ENCODE data around the gene ISM1. TPM values are rescaled to one million over a fixed set of nuclear protein-coding genes. Genes with fewer than 3 reads are reported as not detected.

ISM1 gene
- total RNA-seq, 1 experiment from 2014 or later = 0.20 TPM

DNA sequence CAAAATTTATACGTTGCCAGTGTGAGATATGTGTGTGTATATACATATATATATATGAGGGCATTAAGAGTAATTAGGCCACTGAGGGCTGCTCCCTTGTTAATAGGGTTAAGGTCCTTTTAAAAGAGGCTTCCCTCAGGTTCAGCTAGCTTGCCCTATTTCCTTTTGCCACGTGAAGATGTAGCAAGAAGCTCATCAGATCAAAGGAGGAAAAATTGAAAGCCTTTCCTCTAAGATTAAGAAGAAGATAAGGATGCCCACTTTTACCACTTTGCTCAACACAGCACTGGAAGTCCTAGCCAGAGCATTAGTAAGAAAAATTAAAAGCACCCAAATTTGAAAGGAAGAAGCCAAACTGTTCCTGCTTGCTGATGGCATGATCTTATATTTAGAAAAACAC is 33.2 kb upstream of the ISM1 start:
- H3K23ac ChIP-seq (ENCODE audit: insufficient read length, low read depth, low read length) = no peak overlapping the region
- no peak for TF ChIP-seq CTCF (conservative IDR thresholded peaks at IDR 0.05)
- Mint-ChIP-seq H3K36me3 (ENCODE audit: insufficient read depth in 1 of 3, low read depth in 3 of 3) (peaks cover 2 to 12% (median 4%) of the 10 kb centered on the region in 3 experiments; a peak in 4 of 7 replicates), H3K4me1 (peaks cover 24 to 31% of the 10 kb centered on the region in 2 experiments), H3K9me3 (peaks cover 5 to 6% of the 10 kb centered on the region in 2 experiments; a peak in 4 of 5 replicates), H3K4me3 (no peak overlapping the region), H3K27me3 (ENCODE audit: low read depth) (no peaks in the 10 kb centered on the region), H3K27ac (no peak overlapping the region)
- no peak overlapping the region for H4K91ac ChIP-seq (ENCODE audit: insufficient read length, low read depth, low read length)
- H3K9me3 ChIP-seq (ENCODE audit: control insufficient read depth, low read depth, low read length) = no peaks in the 10 kb centered on the region
- DNase-seq = no peak
- no peaks in the 10 kb centered on the region for H4K20me1 ChIP-seq (ENCODE audit: control insufficient read depth, insufficient read depth, insufficient read length)
- H4K8ac ChIP-seq (replicated peaks; ENCODE audit: insufficient read length, low read depth, low read length) = no peak overlapping the region
- H3K23me2 ChIP-seq (ENCODE audit: insufficient read length, low read depth, low read length, poor library complexity, severe bottlenecking) = no peaks in the 10 kb centered on the region
- no peak overlapping the region for H3K18ac ChIP-seq (ENCODE audit: insufficient read length, low read depth, low read length)
- H3K4ac ChIP-seq (ENCODE audit: low read depth, low read length) = no peak overlapping the region
- peaks cover 3% of the 10 kb centered on the region; the same call in 1 of the 2 replicates for H3K4me1 ChIP-seq (ENCODE audit: insufficient read depth, low read length)
- WGBS (ENCODE audit: extremely low coverage, insufficient read length, low lambda C conversion rate) = no CpG with 5 or more reads among the region's 2 CpGs
- H2AK5ac ChIP-seq (ENCODE audit: insufficient read length, low read length) = no peak overlapping the region
- no peak overlapping the region for H2BK15ac ChIP-seq (ENCODE audit: low read depth, low read length)
- H3K27me3 ChIP-seq (ENCODE audit: insufficient read depth, low read length) = no peaks in the 10 kb centered on the region
- no peak overlapping the region for H4K5ac ChIP-seq (ENCODE audit: insufficient read length, low read depth, low read length)
- H2AFZ ChIP-seq (ENCODE audit: low read length) = no peak overlapping the region
- no peak overlapping the region for H2BK120ac ChIP-seq (ENCODE audit: low read depth, low read length, poor library complexity, severe bottlenecking)
- no peaks in the 10 kb centered on the region for H3K79me2 ChIP-seq (ENCODE audit: insufficient read depth, low read length)
- no peak overlapping the region for H3T11ph ChIP-seq (ENCODE audit: low read length)
- H2BK12ac ChIP-seq (ENCODE audit: insufficient read length, low read depth, low read length) = no peak overlapping the region
- no peak overlapping the region for H2BK5ac ChIP-seq (ENCODE audit: insufficient read length, low read length)
- H3K14ac ChIP-seq (ENCODE audit: insufficient read depth, low read length) = no peak overlapping the region
- H2BK20ac ChIP-seq (ENCODE audit: low read depth, low read length, poor library complexity, severe bottlenecking) = no peak overlapping the region
- no peak overlapping the region for H3K56ac ChIP-seq (ENCODE audit: insufficient read length, low read depth, low read length)
- H3K79me1 ChIP-seq (ENCODE audit: insufficient read depth, low read depth, low read length, poor library complexity, severe bottlenecking) = no peaks in the 10 kb centered on the region
- no peak overlapping the region for H3K27ac ChIP-seq (ENCODE audit: insufficient read length, low read depth, low read length)
- H3K9ac ChIP-seq (ENCODE audit: extremely low read depth, insufficient read length, low read length) = no peak overlapping the region
- no peak overlapping the region for H3K4me2 ChIP-seq (ENCODE audit: insufficient read depth, insufficient read length, low read length)

Data from H9 (cell line).